OCI-LY1 (cell line): ENCODE results near the gene FAM47E.

Source experiments
- H2AFZ ChIP-seq: fragments of 200-600 bp; sonication (generic), shearing (Covaris generic); 2 replicates; pipeline ENCODE4 v1.6.0; 2014; ENCODE audit warnings: antibody characterized with exemption, mild to moderate bottlenecking, low read length
- H3F3A ChIP-seq: fragments of 200-600 bp; sonication (generic), shearing (Covaris generic); 2 replicates; pipeline ENCODE4 v1.6.0; 2014; ENCODE audit warnings: mild to moderate bottlenecking, antibody characterized with exemption, low read length, moderate library complexity; ENCODE audit not compliant: insufficient read depth
- H3K27ac ChIP-seq: fragments of 200-600 bp; sonication (generic); 2 replicates; pipeline ENCODE4 v1.5.1; 2014; ENCODE audit warnings: low read length, mixed run types, mild to moderate bottlenecking, low read depth; ENCODE audit not compliant: poor library complexity, severe bottlenecking
- H3K27me3 ChIP-seq: fragments of 200-600 bp; sonication (generic); 2 replicates; pipeline ENCODE4 v1.6.0; 2014; ENCODE audit warnings: antibody characterized with exemption, mild to moderate bottlenecking, low read length, moderate library complexity; ENCODE audit not compliant: insufficient read depth
- H3K36me3 ChIP-seq: fragments of 200-600 bp; sonication (generic); 2 replicates; pipeline ENCODE4 v1.6.1; 2014; ENCODE audit warnings: mild to moderate bottlenecking, antibody characterized with exemption, low read length, moderate library complexity, mixed read lengths; ENCODE audit not compliant: insufficient read depth
- H3K4me1 ChIP-seq: fragments of 200-600 bp; sonication (generic); 2 replicates; pipeline ENCODE4 v1.5.1; 2014; ENCODE audit warnings: mild to moderate bottlenecking, low read length, moderate library complexity; ENCODE audit not compliant: insufficient read depth, severe bottlenecking
- H3K4me2 ChIP-seq: fragments of 200-600 bp; sonication (generic), shearing (Covaris generic); 2 replicates; pipeline ENCODE4 v1.6.1; 2014; ENCODE audit warnings: low read length
- H3K4me3 ChIP-seq: fragments of 200-600 bp; sonication (generic); 2 replicates; pipeline ENCODE4 v1.5.1; 2014; ENCODE audit warnings: low read length, low read depth, mild to moderate bottlenecking, mixed read lengths; ENCODE audit not compliant: poor library complexity, severe bottlenecking
- H3K79me2 ChIP-seq: fragments of 200-600 bp; shearing (Covaris generic); 2 replicates; pipeline ENCODE4 v1.6.1; 2016; ENCODE audit warnings: mixed run types, low read length, mixed read lengths; ENCODE audit not compliant: insufficient read depth
- H3K9ac ChIP-seq: fragments of 200-600 bp; sonication (generic), shearing (Covaris generic); 2 replicates; pipeline ENCODE4 v1.6.1; 2014; ENCODE audit warnings: mild to moderate bottlenecking, low read length, mixed read lengths
- H3K9me2 ChIP-seq: fragments of 200-600 bp; sonication (generic), shearing (Covaris generic); 2 replicates; pipeline ENCODE4 v1.6.1; 2014; ENCODE audit warnings: low read depth, mild to moderate bottlenecking, low read length, mixed read lengths
- H3K9me3 ChIP-seq: fragments of 200-600 bp; shearing (Covaris generic); 2 replicates; pipeline ENCODE4 v1.6.1; 2014; ENCODE audit warnings: low read length, mixed read lengths
- H4K20me1 ChIP-seq: fragments of 200-600 bp; sonication (generic), shearing (Covaris generic); 2 replicates; pipeline ENCODE4 v1.6.0; 2016; ENCODE audit warnings: mild to moderate bottlenecking, low read length; ENCODE audit not compliant: insufficient read depth
- EZH2 ChIP-seq: fragments of 200-600 bp; sonication (generic), shearing (Covaris generic); IDR thresholded peaks from 2 replicates; pipeline ENCODE4 v1.8.0; 2017; ENCODE audit warnings: borderline replicate concordance, mixed run types, mild to moderate bottlenecking, antibody characterized with exemption, low read length, moderate library complexity, mixed read lengths
- TF ChIP-seq, protein P1 (sequence below): fragments of 200-600 bp; sonication (generic), shearing (Covaris generic); IDR thresholded peaks from 2 replicates; pipeline ENCODE4 v1.5.1; 2017; ENCODE audit warnings: mild to moderate bottlenecking, antibody characterized with exemption, low read length, moderate library complexity, mixed read lengths

Gene FAM47E

DNA sequence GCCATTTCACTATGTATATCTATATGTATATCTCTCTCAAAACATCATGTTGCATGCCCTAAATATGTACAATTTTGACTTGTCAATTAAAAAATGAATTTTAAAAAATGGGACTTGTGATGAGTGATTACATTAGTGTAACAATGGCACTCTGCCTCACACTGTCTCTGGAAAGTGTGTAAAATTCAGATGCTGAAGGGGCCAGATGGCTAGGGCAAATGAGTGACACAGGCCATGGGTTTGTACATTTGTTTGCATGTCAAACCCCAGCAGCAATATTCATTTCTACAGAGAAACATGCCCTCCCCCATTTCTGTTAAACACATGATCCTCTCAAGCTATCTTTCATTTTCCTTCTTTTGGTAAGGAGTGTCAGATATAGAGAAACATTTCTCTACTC, 46.0 kb upstream of the FAM47E start:
- Histone ChIP-seq H4K20me1 (no peaks in the 10 kb centered on the region), H3K9me3 (no peaks in the 10 kb centered on the region), H3K4me2 (no peak overlapping the region), H3F3A (no peaks in the 10 kb centered on the region), H3K27ac (no peak overlapping the region), H3K27me3 (no peaks in the 10 kb centered on the region), H3K36me3 (no peaks in the 10 kb centered on the region), H3K9ac (no peak overlapping the region), H3K4me3 (no peak overlapping the region), H2AFZ (no peak overlapping the region), H3K9me2 (no peaks in the 10 kb centered on the region), H3K4me1 (peaks cover 8% of the 10 kb centered on the region), H3K79me2 (no peaks in the 10 kb centered on the region)
- TF ChIP-seq EZH2 = no peak
- TF ChIP-seq, protein P1, sequence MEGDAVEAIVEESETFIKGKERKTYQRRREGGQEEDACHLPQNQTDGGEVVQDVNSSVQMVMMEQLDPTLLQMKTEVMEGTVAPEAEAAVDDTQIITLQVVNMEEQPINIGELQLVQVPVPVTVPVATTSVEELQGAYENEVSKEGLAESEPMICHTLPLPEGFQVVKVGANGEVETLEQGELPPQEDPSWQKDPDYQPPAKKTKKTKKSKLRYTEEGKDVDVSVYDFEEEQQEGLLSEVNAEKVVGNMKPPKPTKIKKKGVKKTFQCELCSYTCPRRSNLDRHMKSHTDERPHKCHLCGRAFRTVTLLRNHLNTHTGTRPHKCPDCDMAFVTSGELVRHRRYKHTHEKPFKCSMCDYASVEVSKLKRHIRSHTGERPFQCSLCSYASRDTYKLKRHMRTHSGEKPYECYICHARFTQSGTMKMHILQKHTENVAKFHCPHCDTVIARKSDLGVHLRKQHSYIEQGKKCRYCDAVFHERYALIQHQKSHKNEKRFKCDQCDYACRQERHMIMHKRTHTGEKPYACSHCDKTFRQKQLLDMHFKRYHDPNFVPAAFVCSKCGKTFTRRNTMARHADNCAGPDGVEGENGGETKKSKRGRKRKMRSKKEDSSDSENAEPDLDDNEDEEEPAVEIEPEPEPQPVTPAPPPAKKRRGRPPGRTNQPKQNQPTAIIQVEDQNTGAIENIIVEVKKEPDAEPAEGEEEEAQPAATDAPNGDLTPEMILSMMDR = no peak

DNA sequence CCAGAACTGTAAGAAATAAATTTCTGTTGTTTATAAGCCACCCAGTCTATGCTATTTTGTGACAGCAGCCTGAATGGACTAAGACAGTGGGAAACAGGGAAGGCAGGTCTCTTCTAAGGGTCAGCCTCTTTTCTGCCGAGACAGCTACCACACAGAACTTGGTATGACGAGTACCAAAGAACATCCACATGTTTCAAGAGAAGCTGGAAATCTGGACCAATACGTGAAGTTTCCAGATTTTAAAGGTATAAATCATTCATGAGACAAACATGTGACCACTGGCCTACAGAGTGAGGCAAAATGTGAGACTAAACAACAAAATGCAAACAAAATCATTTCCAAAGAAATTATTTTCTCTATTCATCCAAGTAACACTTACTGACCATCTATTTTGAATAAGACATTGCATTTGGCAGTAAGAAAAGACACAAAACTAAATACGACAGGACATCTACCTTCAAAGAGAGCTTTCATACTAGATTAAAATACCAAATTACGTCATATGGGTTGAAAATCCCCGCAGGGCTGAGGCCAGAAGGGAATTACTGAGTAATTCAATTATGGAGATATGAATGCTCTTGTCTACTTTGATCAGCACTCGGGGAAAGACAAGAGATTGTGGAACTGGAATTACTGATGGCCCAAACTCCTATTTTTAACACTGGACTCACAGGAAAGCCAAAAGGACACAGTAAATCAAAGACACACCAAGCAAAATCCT, 45.1 kb upstream of the FAM47E start:
- Histone ChIP-seq H3K9me2 (no peaks in the 10 kb centered on the region), H3K9ac (no peak overlapping the region), H3K79me2 (no peaks in the 10 kb centered on the region), H2AFZ (no peak overlapping the region), H3K36me3 (no peaks in the 10 kb centered on the region), H4K20me1 (no peaks in the 10 kb centered on the region), H3K4me1 (peaks cover 9% of the 10 kb centered on the region), H3F3A (no peaks in the 10 kb centered on the region), H3K4me2 (no peak overlapping the region), H3K4me3 (no peak overlapping the region), H3K9me3 (no peaks in the 10 kb centered on the region), H3K27me3 (no peaks in the 10 kb centered on the region), H3K27ac (no peak overlapping the region)
- no peak for TF ChIP-seq EZH2
- TF ChIP-seq, protein P1 = no peak

DNA sequence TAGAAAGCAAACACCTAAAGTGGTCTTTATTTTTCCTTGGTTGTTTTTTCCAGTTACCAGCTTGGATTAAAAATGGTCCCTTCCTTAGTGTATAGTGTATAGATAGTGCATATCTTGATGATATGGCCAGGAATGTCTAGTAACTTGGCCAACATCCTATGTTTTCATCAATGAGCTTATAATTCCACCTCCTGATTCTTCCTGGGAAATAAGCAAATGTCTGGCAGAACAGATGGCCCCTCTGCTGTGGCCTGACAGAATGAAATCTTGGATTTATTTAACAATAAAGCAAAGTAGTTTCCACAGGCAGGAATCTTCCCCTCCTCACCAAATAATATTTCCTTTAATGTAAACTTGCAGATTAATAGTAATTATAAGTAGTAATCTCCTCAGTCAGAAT, 44.0 kb upstream of the FAM47E start:
- Histone ChIP-seq H3K27ac (no peak overlapping the region), H3K4me3 (no peak overlapping the region), H3K36me3 (no peaks in the 10 kb centered on the region), H2AFZ (no peak overlapping the region), H4K20me1 (no peaks in the 10 kb centered on the region), H3K9me3 (no peaks in the 10 kb centered on the region), H3K27me3 (no peaks in the 10 kb centered on the region), H3K4me2 (no peak overlapping the region), H3K9ac (no peak overlapping the region), H3K79me2 (no peaks in the 10 kb centered on the region), H3K9me2 (no peaks in the 10 kb centered on the region), H3F3A (no peaks in the 10 kb centered on the region), H3K4me1 (peaks cover 21% of the 10 kb centered on the region)
- TF ChIP-seq EZH2 = no peak
- TF ChIP-seq, protein P1 = no peak
